Lower leg skin (tissue), 3 donors: Measurements from ENCODE around the gene NFKBIE.

Experiments used
- POLR2A ChIP-seq, 2 donors: fragments of 450-650 bp; IDR thresholded peaks; one replicate each; pipeline ENCODE4 v1.6.1; 2016 to 2017; ENCODE audit warnings: antibody characterized with exemption in 2 of 2, mild to moderate bottlenecking in 1 of 2, moderate library complexity in 1 of 2
- TF ChIP-seq, protein P1 (sequence below), 3 donors: fragments of 450-650 bp; IDR thresholded peaks; one replicate each; pipeline ENCODE4 v1.5.1; 2016; ENCODE audit warnings: antibody characterized with exemption in 3 of 3, mild to moderate bottlenecking in 3 of 3, moderate library complexity in 2 of 3

DNA sequence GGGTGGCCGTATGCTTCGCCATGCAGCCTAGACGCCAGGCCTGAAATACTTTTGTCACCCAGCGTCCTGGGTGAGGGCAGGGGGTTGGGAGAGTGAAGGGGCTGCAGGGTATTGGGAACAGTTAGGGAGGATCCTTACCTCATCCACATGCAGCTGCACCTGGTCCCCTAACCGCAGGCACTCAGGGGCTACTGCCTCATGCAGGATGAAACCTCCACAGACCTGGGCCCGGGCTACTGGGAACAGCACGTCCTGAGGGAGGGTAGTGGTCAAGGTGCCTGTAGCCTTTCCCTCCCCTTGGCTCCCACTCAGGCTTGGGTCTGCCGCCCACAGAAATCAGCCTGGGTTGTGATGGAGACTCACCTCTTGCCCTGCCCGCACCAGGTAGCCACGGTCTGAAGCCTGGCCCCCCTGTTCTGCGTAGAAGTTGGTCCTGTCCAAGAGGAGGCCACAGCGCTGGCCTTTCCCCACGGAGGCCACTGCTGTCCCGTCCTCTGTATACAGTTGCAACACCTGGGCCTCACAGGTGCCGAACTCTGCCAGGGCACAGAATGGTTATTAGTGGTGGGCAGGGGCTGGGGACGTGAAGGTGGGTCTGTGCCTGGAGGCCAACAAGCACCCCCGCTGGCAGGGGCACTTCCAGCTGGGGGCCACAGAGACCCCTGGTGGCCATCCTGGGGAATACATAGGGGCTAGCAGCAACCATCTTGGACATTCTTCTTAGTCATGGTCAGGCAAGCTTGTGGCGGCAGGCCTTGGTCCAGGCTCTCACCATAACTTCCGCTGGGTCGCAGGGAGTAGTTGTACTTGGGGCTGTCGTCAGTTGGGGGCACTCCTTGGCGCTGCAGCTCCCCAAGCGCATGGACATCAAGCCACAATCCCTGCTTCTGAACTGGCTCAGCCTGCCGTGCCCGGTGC lies 39.2 kb upstream of the NFKBIE start:
- TF ChIP-seq POLR2A (IDR thresholded peaks at IDR 0.05), result no peak
- TF ChIP-seq, protein P1, sequence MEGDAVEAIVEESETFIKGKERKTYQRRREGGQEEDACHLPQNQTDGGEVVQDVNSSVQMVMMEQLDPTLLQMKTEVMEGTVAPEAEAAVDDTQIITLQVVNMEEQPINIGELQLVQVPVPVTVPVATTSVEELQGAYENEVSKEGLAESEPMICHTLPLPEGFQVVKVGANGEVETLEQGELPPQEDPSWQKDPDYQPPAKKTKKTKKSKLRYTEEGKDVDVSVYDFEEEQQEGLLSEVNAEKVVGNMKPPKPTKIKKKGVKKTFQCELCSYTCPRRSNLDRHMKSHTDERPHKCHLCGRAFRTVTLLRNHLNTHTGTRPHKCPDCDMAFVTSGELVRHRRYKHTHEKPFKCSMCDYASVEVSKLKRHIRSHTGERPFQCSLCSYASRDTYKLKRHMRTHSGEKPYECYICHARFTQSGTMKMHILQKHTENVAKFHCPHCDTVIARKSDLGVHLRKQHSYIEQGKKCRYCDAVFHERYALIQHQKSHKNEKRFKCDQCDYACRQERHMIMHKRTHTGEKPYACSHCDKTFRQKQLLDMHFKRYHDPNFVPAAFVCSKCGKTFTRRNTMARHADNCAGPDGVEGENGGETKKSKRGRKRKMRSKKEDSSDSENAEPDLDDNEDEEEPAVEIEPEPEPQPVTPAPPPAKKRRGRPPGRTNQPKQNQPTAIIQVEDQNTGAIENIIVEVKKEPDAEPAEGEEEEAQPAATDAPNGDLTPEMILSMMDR (IDR thresholded peaks at IDR 0.05), result no peak
